ENCODE measurements around the gene SPATA6L.

The SPATA6L gene

GRCh38 chr9:4549751-4550295 is 116.5 kb downstream of the SPATA6L start:
- no peak for DNase-seq (ENCODE audit: low read depth in 2 of 2)

- DNase-seq (ENCODE audit: low read depth in 2 of 2), result no peak
Measured at GRCh38 chr9:4548811-4549725, 117.2 kb downstream of the SPATA6L start.
